GM18499 (cell line): ENCODE results near the gene KLHL5.
"Not testable (repeated sequence)": the region's sequence is repeated elsewhere in the genome, so short reads cannot be mapped to it uniquely, and the experiment has no call there.

Experiments
- ATAC-seq: cut with Tn5 transposase; IDR thresholded peaks from one replicate; pipeline ENCODE4 v1.9.1; 2021; ENCODE audit warnings: moderate number of reproducible peaks; ENCODE audit not compliant: insufficient read depth, unreplicated experiment

The KLHL5 gene

GRCh38 chr4:39083164-39083563 is 21.1 kb downstream of the KLHL5 start:
- ATAC-seq: no peak

GRCh38 chr4:39085891-39086290 is 23.9 kb downstream of the KLHL5 start:
- no peak for ATAC-seq

GRCh38 chr4:39096847-39097246 is 34.8 kb downstream of the KLHL5 start:
- no peak for ATAC-seq

- ATAC-seq: no peak
These were observed 35.3 kb downstream of the KLHL5 start for GRCh38 chr4:39097290-39097689.

- no peak for ATAC-seq
These were observed 40.3 kb downstream of the KLHL5 start for GRCh38 chr4:39102297-39102696.

GRCh38 chr4:39103291-39103690 is 41.3 kb downstream of the KLHL5 start:
- ATAC-seq: no peak

- no peak for ATAC-seq
These were observed 42.2 kb downstream of the KLHL5 start for GRCh38 chr4:39104255-39104654.

- ATAC-seq: no peak
These were observed 44.0 kb downstream of the KLHL5 start for GRCh38 chr4:39106011-39106410.

GRCh38 chr4:39114436-39114835 is 52.4 kb downstream of the KLHL5 start:
- ATAC-seq: no peak

GRCh38 chr4:39118034-39118658 is 56.1 kb downstream of the KLHL5 start:
- no peak for ATAC-seq

- no peak for ATAC-seq
These were observed 58.4 kb downstream of the KLHL5 start for GRCh38 chr4:39120418-39120817.

- peak; percentile 84 for ATAC-seq
These were observed 63.0 kb downstream of the KLHL5 start for GRCh38 chr4:39124885-39125599.

GRCh38 chr4:39125600-39125985 is 63.6 kb downstream of the KLHL5 start:
- no peak for ATAC-seq

GRCh38 chr4:39126256-39127095 is 64.4 kb downstream of the KLHL5 start:
- ATAC-seq: no peak

GRCh38 chr4:39133623-39134022 is 71.6 kb downstream of the KLHL5 start:
- ATAC-seq: no peak

GRCh38 chr4:39134683-39135306 is 72.8 kb downstream of the KLHL5 start:
- ATAC-seq: no peak

- ATAC-seq: not testable (repeated sequence)
These were observed 76.2 kb downstream of the KLHL5 start for GRCh38 chr4:39138227-39138626.

- ATAC-seq: no peak
These were observed 84.2 kb downstream of the KLHL5 start for GRCh38 chr4:39146211-39146610.

GRCh38 chr4:39154009-39154408 is 92.0 kb downstream of the KLHL5 start:
- ATAC-seq: no peak

GRCh38 chr4:39157520-39157919 is 95.5 kb downstream of the KLHL5 start:
- ATAC-seq: no peak

GRCh38 chr4:39166177-39166576 is 104.1 kb downstream of the KLHL5 start:
- ATAC-seq: no peak
